ENCODE results near the gene CRMP1.

GRCh38 chr4:5828005-5828391, 64.9 kb downstream of the CRMP1 start:
- TF ChIP-seq CTCF (IDR thresholded peaks at IDR 0.05; ENCODE audit: low read depth, low read length) (no peak), POLR2A (IDR thresholded peaks at IDR 0.05; ENCODE audit: extremely low read depth, insufficient read length) (no peak)
